Neural crest cell (in vitro differentiated cells): ENCODE measurements around the gene SUPT20H. TPM values are rescaled to one million over a fixed set of nuclear protein-coding genes. Genes with fewer than 3 reads are reported as not detected.

Source experiments
- DNase-seq: peaks from one replicate; pipeline ENCODE4 v3.0.0; 2021; ENCODE audit warnings: low read depth, mixed read lengths, low spot score
- H3K27ac Mint-ChIP-seq: one replicate; pipeline ENCODE4 v1.8.0; 2021; ENCODE audit warnings: mild to moderate bottlenecking, mixed read lengths; ENCODE audit not compliant: unreplicated experiment
- H3K27me3 Mint-ChIP-seq: 2 replicates; pipeline ENCODE4 v1.8.0; 2021; ENCODE audit warnings: low read depth, mild to moderate bottlenecking, mixed read lengths
- H3K36me3 Mint-ChIP-seq: 2 replicates; pipeline ENCODE4 v1.8.0; 2021; ENCODE audit warnings: low read depth, mild to moderate bottlenecking, mixed read lengths
- H3K4me1 Mint-ChIP-seq: 2 replicates; pipeline ENCODE4 v1.8.0; 2021; ENCODE audit warnings: mixed read lengths
- H3K4me3 Mint-ChIP-seq: one replicate; pipeline ENCODE4 v1.8.0; 2021; ENCODE audit warnings: mild to moderate bottlenecking, mixed read lengths
- H3K9me3 Mint-ChIP-seq: 2 replicates; pipeline ENCODE4 v1.8.0; 2021; ENCODE audit warnings: mixed read lengths
- total RNA-seq: library from RNA; stranded (reverse); gene quantifications from 2 replicates; pipeline ENCODE4 v1.2.1, GENCODE V29; 2021
- TF ChIP-seq, protein P1 (sequence below): fragments of 200-600 bp; sonication (generic); conservative IDR thresholded peaks from 2 replicates; pipeline ENCODE4 v1.5.0; 2021; ENCODE audit warnings: antibody characterized with exemption, mild to moderate bottlenecking

Gene SUPT20H
- total RNA-seq, 1 donor from 2014 or later = 86.5 TPM

DNA sequence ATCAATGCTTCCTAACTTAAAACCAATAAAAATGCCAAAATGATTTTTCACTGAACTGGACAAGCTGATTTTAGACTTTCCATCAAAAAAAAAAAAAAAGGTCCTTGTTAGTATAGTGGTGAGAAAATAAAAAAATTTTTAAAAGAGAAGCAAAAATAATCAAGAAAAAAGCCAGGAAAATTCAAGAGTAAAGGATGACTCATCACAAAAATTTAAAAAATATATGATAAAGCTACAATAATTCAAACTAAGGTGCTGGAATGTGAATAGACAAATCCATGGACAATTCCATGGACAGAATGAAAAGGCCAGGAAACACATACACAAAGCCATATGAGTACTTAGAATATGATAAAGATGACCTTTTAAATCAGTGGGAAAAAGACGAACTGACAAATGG lies 86.5 kb downstream of the SUPT20H start:
- Mint-ChIP-seq H3K27me3 (no peaks in the 10 kb centered on the region), H3K27ac (no peak overlapping the region), H3K36me3 (peaks cover 28% of the 10 kb centered on the region), H3K9me3 (peaks cover 3% of the 10 kb centered on the region), H3K4me3 (no peak overlapping the region), H3K4me1 (no peaks in the 10 kb centered on the region)
- no peak for DNase-seq
- TF ChIP-seq, protein P1, sequence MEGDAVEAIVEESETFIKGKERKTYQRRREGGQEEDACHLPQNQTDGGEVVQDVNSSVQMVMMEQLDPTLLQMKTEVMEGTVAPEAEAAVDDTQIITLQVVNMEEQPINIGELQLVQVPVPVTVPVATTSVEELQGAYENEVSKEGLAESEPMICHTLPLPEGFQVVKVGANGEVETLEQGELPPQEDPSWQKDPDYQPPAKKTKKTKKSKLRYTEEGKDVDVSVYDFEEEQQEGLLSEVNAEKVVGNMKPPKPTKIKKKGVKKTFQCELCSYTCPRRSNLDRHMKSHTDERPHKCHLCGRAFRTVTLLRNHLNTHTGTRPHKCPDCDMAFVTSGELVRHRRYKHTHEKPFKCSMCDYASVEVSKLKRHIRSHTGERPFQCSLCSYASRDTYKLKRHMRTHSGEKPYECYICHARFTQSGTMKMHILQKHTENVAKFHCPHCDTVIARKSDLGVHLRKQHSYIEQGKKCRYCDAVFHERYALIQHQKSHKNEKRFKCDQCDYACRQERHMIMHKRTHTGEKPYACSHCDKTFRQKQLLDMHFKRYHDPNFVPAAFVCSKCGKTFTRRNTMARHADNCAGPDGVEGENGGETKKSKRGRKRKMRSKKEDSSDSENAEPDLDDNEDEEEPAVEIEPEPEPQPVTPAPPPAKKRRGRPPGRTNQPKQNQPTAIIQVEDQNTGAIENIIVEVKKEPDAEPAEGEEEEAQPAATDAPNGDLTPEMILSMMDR = no peak

GRCh38 chr13:36966404-36966803 lies 93.1 kb downstream of the SUPT20H start:
- no peak overlapping the region for H3K4me3 Mint-ChIP-seq
- peaks cover 27% of the 10 kb centered on the region for H3K36me3 Mint-ChIP-seq
- H3K9me3 Mint-ChIP-seq = no peaks in the 10 kb centered on the region
- H3K27me3 Mint-ChIP-seq = no peaks in the 10 kb centered on the region
- TF ChIP-seq, protein P1 = no peak
- H3K4me1 Mint-ChIP-seq = no peaks in the 10 kb centered on the region
- DNase-seq = no peak
- no peak overlapping the region for H3K27ac Mint-ChIP-seq

DNA sequence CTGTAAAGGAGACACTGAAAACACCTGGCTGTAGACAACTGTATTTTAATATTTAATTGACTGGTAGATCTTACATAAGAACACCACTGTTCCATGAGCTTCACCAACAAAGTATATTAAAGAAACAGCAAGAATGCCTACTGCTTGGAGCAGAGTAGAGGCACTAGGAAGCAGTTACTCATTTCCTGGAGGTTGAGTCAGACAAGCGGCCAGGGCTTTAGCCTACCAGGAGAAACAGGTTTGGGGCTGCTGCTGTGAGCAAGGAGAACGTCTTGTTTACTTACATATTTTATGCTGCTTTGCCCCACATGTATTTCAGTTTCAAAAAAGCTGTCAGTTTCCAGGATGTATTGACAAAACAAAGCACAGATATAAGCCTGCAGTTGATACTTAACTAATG lies 93.7 kb downstream of the SUPT20H start:
- Mint-ChIP-seq H3K4me1 (no peaks in the 10 kb centered on the region), H3K36me3 (peaks cover 27% of the 10 kb centered on the region), H3K4me3 (no peak overlapping the region), H3K27ac (no peak overlapping the region), H3K27me3 (no peaks in the 10 kb centered on the region), H3K9me3 (no peaks in the 10 kb centered on the region)
- TF ChIP-seq, protein P1 = no peak
- no peak for DNase-seq

DNA sequence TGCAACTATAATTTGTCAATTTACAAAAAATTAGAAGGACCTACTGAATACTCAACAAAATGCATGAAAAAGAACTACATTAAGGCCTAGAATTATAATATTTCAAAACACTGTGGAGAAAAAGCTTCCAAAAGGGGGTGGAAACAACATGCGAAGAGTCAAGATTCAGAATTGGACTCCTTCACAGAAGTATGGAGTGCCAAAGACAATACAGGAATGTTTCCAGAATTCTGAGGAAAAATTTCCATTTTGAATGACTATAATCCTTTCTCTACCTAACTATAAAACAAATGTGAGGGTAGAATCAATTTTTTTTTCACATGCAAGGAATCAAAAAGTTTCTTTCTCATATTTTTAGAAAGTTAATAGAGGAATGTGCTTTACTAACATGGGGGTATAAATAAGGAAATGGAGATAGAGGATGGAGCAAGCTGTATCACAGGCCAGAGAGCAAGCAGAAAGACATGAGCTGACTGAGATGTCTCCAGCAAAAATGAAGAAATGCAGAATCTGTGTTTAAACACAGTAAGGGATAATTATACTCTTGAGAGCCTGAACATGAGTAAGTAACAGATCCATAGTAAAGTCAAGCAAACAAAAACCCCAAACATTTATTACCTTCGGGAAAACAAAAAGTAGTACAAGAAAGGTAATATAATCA lies 99.9 kb downstream of the SUPT20H start:
- TF ChIP-seq, protein P1 = no peak
- H3K27ac Mint-ChIP-seq = no peak overlapping the region
- peaks cover 35% of the 10 kb centered on the region for H3K36me3 Mint-ChIP-seq

More for the DNA sequence above, 99.9 kb downstream of the SUPT20H start:
- no peak for DNase-seq
- Mint-ChIP-seq H3K4me3 (no peak overlapping the region), H3K4me1 (no peaks in the 10 kb centered on the region), H3K9me3 (peaks cover 2% of the 10 kb centered on the region), H3K27me3 (no peaks in the 10 kb centered on the region)

Other genes with a start within 250 kb of the SUPT20H start
- gene RFXAP, start 240.5 kb downstream of the SUPT20H start, total RNA-seq = 13.9 and 17.1 TPM in 2 replicates
- gene SMAD9, start 139.4 kb downstream of the SUPT20H start, total RNA-seq = 2.2 and 2.6 TPM in 2 replicates
- gene ALG5, start 60.3 kb downstream of the SUPT20H start, total RNA-seq = 31.1 and 32.3 TPM in 2 replicates
- gene EXOSC8, start 58.9 kb downstream of the SUPT20H start, total RNA-seq = 107 and 116 TPM in 2 replicates
- not detected in 2 replicates for gene CSNK1A1L, start 46.0 kb upstream of the SUPT20H start, total RNA-seq